Measurements from ENCODE around the gene ECEL1. TPM values are rescaled to one million over a fixed set of nuclear protein-coding genes. Genes with fewer than 3 reads are reported as not detected.

The ECEL1 gene, protein sequence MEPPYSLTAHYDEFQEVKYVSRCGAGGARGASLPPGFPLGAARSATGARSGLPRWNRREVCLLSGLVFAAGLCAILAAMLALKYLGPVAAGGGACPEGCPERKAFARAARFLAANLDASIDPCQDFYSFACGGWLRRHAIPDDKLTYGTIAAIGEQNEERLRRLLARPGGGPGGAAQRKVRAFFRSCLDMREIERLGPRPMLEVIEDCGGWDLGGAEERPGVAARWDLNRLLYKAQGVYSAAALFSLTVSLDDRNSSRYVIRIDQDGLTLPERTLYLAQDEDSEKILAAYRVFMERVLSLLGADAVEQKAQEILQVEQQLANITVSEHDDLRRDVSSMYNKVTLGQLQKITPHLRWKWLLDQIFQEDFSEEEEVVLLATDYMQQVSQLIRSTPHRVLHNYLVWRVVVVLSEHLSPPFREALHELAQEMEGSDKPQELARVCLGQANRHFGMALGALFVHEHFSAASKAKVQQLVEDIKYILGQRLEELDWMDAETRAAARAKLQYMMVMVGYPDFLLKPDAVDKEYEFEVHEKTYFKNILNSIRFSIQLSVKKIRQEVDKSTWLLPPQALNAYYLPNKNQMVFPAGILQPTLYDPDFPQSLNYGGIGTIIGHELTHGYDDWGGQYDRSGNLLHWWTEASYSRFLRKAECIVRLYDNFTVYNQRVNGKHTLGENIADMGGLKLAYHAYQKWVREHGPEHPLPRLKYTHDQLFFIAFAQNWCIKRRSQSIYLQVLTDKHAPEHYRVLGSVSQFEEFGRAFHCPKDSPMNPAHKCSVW
- 0.12 to 0.27 TPM (median 0.14 TPM) in 5 replicates for total RNA-seq (2022; extraction: Qiagen RNA extraction)

DNA sequence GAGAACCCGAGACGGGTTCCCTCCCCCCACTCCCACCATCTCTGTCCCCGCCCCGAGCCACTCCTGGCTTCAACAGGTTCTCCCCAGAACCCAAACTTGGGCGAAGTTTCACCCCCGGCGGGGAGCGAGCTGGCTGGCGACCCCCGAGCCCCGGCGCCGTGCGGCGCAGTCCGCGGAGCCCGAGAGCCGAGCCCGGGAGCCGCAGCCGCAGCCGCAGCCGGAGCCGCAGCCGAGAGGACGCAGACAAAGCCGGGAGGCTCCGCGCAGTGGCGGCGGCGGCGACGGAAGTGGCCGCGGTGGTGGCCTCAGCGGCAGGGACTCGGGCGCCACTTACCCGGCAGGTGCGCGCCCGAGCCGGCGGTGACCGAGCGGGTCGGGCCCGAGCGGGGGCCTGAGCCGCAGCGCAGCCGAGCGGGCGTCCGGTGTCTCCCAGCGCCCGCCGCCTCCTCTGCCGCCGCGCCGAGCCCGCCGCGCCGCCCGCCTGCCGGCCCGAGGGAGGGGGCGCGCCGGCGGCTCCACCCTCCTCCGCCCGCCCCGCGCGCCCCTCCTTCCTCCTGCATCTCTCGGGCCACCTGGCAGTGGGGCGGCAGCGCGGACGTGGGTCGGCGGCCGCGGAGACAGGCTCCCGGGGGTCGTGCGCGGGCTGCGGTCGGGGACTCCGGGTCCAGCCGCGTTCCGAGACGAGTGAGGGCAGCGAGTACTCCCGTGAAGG, at the start of gene ECEL1:
Gene ECEL1 (minus strand): TSS at position 450 of the 712 bp plus-strand sequence. CDS start 1,181 bp downstream, outside the sequence.

DNA sequence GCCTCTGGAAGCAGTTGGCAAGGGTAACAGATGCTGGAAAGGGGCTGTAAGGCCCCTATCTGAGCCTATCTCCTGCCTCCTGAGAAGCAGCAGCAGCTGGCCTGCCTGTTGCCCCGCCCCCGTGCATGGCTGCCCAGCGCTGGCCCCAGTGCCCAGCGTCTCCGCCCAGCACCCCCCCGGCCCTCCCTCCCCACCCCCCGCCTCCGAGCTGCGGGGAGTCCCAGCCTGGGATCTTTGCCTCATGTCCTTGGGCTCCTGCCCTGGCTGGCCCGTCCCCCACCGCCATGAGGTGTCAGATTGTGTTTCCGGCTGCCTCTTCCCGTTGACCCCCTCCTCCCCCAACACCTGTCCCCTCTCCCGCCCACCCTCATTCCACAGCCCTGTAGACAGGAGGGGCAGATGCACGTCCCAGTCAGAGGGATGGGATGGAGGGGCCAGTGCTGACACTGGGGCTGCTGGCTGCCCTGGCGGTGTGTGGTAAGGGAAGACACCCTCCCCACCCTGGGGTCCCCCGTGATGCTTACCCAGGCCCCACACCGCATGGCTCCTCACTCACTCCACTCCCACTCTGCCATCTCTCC, 38.2 kb upstream of the ECEL1 start, which contains the start of gene CHRND:
Gene CHRND (plus strand): TSS at position 370 of the 581 bp plus-strand sequence. CDS start 56 bp downstream, at position 426.

DNA sequence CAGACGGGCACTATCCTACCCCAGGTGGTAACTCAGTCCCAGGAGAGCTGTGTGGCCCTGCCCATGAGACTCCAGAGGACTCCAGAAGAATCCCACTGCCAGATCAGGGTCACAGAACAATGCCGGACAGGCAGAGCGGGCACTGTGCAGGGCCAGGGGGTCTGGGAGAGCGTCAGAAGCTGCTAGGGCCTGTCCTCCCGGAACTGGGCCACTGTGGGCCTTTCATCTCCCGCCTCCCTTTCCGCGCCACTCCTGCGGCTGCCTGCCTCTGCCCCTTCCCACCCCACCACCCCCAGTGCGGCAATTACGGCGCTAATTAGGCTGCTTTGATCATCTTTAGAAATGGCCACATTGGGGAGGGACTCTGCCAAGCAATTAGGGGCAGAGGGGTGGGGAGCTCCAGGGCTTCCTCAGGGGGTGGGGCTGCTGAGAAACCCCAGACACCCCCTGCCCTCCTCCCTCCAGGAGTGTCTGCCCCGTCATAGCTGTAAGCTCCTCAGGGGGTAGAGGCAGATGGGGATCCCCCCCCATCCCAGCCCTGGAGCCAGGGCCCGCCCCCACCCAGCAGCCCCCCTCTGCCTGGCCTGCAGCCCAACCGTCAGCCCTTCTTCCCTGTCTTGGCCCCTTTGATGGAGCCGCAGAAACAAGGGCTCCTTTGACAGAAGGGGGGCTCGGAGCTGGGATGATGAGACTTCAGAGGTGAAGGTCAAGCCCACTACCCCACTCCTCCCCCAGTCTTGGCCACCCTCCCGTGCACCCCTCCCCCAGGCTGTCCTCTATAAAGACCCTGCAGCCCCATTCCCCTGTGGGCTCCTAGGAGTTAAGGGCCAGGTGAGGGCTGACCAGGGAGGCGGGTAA, 32.2 kb upstream of the ECEL1 start, which contains the start of gene PRSS56:
Gene PRSS56 (plus strand): TSS at position 808 of the 858 bp plus-strand sequence. CDS start 211 bp downstream, outside the sequence.

DNA sequence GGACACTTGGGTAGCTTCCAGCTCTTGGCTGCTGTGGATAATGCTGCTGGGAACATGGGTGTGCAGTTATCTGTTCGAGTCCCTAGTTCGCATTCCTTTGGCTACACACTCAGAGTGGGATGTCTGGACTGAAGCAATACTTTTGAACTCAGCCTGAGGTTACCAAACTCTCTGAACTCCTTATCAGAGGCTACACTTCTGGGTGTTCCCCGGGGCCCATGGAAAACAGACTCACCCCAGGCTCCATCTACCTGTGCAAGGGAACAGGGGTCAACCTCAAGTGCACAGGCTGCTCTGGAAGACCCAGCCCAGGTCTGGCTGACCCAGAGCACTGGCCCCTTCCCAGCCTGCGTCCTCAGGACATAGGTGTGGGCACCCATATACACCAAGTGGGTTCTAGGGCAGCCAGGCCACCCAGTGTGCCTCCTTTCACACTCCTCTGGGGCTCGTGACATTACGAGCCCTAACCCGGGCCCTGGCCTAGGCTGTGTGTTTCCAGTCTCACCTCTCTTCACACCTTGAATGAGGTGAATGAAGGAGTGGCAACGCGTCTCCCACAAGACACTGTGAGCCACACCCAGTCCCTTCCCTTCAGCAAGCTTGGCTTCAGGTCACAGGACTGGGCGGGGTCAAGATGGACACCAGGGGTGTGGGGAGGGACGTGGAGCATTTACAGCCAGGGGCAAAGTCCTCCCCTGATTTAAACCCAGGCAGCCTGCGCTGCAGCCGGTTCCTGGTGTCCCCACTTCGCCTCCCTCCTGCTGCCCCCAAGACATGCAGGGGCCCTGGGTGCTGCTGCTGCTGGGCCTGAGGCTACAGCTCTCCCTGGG, 32.0 kb downstream of the ECEL1 start, which contains the start of gene ALPI:
Gene ALPI (plus strand): TSS at position 728 of the 830 bp plus-strand sequence. CDS start 47 bp downstream, at position 775.

Other genes with a start within 250 kb of the ECEL1 start
- gene ALPP, start 109.1 kb downstream of the ECEL1 start, total RNA-seq (2022; extraction: Qiagen RNA extraction), result 0.59 to 0.81 TPM (median 0.74 TPM) in 5 replicates
- 0.12 to 0.22 TPM (median 0.16 TPM) in 5 replicates for gene ALPG, start 81.0 kb downstream of the ECEL1 start, total RNA-seq (2022; extraction: Qiagen RNA extraction)
- not detected in 5 replicates for gene ALPI, start 31.7 kb downstream of the ECEL1 start, total RNA-seq (2022; extraction: Qiagen RNA extraction)
- 0.07 to 0.22 TPM (median 0.15 TPM) in 5 replicates for gene PRSS56, start 32.6 kb upstream of the ECEL1 start, total RNA-seq (2022; extraction: Qiagen RNA extraction)
- gene CHRND, start 38.3 kb upstream of the ECEL1 start, total RNA-seq (2022; extraction: Qiagen RNA extraction), result not detected in 5 replicates
- gene CHRNG, start 51.9 kb upstream of the ECEL1 start, total RNA-seq (2022; extraction: Qiagen RNA extraction), result not detected in 5 replicates
- 4.5 to 5.3 TPM (median 5.0 TPM) in 5 replicates for gene TIGD1, start 62.7 kb upstream of the ECEL1 start, total RNA-seq (2022; extraction: Qiagen RNA extraction)
- gene EIF4E2, start 62.9 kb upstream of the ECEL1 start, total RNA-seq (2022; extraction: Qiagen RNA extraction), result 83.6 to 240 TPM (median 88.2 TPM) in 5 replicates
- 1.9 to 2.9 TPM (median 2.5 TPM) in 5 replicates for gene EFHD1, start 145.8 kb upstream of the ECEL1 start, total RNA-seq (2022; extraction: Qiagen RNA extraction)
- 23.4 to 31.2 TPM (median 25.5 TPM) in 5 replicates for gene GIGYF2, start 209.5 kb upstream of the ECEL1 start, total RNA-seq (2022; extraction: Qiagen RNA extraction)

Data from A549 treated with CORT108297 at 1 μM for 4 hours (cell line).